Measurements from ENCODE around the gene PRLR.

GRCh38 chr5:35127006-35127405 lies 103.3 kb downstream of the PRLR start:
- no peak for TF ChIP-seq SUZ12 (IDR thresholded peaks at IDR 0.05; ENCODE audit: extremely low read depth, insufficient read depth, insufficient read length)
- TF ChIP-seq YY1 (IDR thresholded peaks at IDR 0.05; ENCODE audit: insufficient read depth, insufficient read length): no peak
